HTR-8/SVneo (cell line): ENCODE data around the gene ALDH1A3.
A peak's percentile ranks its signal among the peaks of the same experiment; 100 is the strongest.

Experiments used
- DNase-seq: peaks from one replicate; pipeline ENCODE4 v3.0.0; 2011; ENCODE audit warnings: low spot score, mixed read lengths; ENCODE audit not compliant: insufficient read length
- FAIRE-seq: peaks from 2 replicates; lab custom pipeline; 2011; peaks lifted over from hg19 to GRCh38; lab: Jason Lieb, UNC

The ALDH1A3 gene

DNA sequence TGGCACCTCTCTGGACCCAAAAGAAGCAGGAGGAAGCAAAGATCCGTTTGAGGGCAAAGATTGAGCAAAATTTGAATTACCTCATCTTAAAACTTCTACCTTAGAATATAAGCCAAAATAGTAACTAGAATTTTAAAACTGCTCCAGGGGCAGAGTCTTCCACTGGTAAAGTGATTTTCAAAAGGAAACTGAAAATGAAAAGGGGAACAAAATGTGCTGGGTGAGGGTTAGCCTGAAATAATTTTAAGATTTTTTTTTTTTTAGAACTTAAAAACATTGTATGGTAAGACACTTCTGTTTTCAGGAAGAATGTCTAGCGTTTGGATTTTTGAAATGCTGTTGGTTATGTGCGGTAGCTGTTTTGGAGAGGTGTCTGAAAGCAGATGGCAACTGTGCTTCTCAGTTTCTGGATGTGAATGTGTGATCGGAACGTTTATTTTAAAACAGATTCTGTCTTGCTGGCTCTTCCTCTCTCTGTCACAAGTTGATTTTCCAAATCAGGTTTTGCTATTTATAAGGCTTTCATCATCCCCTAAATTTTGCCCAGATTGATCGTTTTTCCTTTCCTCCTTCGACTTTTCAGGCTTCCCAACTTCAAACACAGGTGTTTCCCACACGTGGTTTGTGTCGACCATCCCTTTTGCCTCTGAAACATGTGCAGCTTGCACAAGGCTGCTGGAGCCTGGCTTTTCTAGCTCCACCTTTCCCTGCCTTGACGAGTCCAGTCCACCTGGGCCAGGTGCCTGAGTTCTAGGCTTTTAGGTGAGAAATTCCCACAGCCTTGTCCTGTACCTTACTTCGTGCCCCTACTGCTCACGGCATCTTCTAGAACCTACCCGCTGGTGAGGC, 42.8 kb downstream of the ALDH1A3 start:
- FAIRE-seq (no peak), DNase-seq (no peak)

DNA sequence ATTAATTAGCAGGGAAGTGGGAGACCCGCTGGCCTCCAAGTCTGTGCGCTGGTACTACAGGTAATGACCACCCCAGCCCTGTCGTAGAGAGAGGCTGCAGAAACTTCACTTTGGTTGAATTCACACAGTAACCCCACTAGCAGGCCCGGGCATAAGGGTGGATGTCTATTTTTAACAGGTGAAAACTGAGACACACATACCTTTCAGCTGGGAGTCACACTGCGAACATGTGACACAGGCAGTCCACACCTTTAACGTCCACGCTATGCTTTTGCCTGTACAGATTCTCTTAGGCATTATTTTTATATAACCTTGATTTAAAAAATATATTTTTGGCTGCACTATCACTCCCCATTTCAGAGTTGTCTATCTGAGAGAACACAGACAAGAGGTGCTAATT, 43.4 kb downstream of the ALDH1A3 start:
- FAIRE-seq = no peak
- no peak for DNase-seq

DNA sequence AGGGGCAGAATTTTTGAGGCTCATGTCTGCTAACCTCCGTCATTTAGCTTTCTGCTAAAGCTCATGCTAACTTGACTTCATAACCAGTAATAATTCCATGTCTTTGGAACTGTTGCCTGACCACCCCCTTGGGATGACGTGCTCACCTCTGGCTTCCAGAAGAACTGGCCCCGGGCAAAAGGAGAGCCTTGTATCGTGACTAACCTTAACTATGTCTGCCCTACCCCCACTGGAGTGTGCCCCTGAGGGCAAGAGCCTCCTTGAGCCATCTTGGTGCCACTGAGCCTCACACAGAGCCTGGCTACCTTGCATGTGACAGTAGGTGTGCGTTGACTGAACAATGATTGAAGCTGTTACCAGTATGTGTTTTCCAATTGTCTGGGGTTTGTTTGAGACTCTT, 44.3 kb downstream of the ALDH1A3 start:
- DNase-seq (no peak), FAIRE-seq (no peak)

DNA sequence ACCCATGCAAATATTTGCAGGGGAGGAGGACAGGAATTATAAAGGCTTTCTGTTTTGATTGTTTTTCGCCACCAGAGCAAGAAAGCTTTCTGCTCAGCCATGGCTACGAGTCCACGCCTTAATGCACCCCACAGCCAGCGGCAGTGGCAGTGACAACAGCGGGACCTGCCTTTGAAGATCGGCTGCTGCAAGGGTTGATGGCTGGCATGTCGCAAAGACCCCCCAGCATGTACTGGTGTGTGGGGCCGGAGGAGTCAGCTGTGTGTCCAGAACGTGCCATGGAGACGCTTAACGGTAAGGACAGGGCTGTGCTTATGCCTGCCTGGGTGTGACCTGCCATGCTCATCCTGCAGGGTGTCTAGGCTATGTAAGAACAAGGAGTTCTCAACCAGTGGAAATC, 44.8 kb downstream of the ALDH1A3 start:
- FAIRE-seq (no peak), DNase-seq (no peak)

DNA sequence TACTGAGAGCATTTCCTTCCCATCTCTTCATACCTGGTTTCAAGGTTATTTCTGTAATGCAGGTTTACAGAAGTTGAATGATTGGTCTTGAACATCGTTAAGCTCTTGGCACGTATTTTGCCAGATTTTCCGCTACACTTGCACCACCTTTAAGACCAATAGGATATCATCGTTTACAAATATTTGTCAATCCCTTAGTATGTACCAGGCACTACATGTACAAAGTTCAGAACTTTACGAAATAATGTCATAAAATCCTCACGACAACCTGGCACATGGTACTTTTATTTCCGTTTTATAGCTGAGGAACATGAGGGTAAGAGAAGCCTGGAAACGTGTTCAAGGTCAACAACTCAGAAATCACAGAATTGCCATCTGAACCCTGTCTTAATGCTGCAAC, 45.8 kb downstream of the ALDH1A3 start:
- FAIRE-seq (no peak), DNase-seq (no peak)

DNA sequence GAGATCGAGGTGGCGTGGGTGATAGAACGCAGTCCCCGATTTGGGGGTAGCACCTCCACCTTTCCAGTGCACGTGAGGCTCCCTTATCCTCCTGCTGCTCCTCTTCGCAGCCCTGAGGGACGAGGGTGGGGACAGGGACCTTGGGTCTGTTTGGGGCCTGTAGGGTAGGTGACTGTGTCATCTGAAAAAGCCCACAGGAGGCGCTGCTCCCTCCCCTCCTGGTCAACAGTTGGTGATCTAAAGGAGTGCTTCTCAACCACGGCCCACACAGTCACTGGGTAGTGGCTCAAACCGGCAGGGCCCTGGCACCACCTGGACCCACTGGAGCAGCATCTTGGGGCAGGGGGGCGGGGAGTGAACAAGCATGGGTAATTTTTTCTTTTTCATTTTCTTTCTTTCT, 46.6 kb downstream of the ALDH1A3 start:
- DNase-seq = no peak
- no peak for FAIRE-seq

DNA sequence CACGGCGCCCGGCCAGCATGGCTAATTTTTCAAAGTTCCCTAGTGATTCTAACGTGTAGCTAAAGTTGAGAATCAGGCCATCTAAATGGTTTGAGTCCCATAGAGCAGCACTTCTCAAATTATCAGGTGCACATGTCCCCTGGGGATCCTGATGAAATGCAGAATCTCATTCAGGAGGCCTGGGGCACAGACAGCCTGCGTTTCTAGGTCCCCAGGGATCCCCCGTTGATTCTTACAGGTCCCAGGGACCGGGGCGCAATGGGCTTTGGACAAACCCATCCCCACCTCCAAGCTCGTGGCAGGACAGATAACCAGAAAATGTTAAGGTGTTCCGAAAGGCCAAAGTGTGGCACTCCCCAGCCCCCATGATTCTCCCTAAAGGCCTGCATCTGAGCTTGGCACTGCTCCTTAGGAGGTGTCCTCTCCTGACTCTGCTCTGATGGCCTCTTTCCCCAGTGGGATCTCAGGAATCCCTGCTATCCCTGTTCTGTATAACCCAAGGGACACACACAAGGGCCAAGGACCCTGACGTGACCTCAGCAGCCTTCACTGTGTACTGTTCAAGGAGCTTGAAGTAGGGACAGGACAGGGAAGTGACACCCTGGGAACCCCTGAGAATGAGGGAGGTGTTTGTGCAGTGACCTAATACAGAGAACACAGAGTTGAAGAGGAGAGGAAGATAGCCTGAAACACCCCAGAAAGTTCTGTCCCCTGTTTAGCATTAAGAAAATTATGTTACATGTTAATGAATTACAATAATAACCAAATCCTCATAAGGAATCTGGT, 47.5 kb downstream of the ALDH1A3 start:
- FAIRE-seq (no peak), DNase-seq (no peak)

DNA sequence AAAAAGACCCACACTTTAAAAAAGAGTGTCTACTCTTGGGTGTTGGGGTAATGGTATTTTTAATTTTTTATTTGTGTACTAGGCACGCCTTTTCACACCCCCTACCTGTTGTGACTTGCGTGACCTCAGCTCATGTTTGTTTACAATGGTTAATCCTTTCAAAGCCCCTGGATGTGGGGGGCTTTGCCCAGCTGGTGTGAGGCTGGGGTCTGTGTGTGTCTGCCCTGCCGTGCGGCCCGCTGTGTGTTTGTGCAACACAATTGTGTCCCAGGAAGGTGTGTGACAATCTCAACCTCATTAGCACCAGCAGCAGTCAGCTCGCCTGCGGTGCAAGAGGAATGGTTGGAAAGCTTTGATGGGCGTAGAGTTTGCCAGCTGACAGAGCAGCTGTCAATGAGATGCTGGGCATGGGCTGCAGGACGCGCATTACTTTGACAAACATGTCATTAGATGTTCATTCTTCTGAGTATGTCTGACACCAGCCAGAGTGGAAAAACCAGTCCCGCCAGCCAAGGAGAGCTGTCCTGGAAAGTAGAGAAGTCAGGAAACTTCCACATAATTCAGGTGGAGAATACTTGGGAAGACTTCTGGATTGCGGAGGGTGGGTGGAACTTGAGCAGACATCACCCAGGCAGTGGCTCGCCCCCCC, 49.1 kb downstream of the ALDH1A3 start:
- DNase-seq = no peak
- FAIRE-seq = no peak

DNA sequence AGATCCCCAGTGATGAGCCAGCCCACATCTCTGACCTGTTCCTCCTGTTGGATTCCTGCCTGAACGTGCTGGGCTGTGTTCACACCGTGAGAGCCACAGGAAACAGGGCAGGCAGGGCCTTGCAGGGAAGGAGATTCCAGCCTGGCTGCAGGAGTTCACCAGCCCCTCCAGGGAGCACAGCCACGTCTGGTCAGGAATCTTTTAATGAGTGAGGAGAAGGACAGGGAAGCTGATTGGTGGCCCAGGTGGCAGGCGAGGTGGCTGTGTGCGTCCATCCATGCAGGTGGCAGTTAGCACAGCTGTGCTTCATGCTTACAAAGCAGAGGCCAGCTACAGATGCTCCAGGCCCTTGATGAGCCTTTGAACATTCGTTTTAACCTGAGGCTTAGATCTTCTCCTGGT, 50.0 kb downstream of the ALDH1A3 start:
- DNase-seq (no peak), FAIRE-seq (no peak)

DNA sequence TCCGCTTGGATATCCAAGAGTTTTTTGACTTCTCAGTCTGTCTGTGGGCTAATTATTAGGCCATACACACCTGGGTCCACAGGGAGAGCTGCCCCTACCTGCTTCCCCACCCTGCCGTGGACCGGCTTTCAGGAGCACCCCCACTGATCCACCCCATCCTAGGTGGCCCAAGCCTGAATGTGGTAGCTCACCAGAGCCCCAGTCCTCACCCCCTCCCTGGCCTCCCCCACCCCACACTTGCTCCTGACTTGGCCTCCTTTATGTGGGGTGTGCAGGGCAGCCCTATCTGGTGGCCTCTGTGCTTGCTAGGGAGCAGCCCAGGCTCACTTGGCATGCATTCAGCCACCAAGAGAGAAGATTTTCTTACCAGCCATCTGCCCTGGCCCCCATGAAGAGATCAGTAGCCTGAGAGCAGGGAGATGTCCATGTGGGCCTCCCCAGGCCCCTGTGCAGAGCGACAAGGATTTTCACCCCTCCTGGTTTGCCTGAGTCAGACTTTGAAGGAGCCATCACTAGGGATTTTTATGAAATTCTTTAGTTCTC, 50.7 kb downstream of the ALDH1A3 start:
- DNase-seq = no peak
- FAIRE-seq = no peak

DNA sequence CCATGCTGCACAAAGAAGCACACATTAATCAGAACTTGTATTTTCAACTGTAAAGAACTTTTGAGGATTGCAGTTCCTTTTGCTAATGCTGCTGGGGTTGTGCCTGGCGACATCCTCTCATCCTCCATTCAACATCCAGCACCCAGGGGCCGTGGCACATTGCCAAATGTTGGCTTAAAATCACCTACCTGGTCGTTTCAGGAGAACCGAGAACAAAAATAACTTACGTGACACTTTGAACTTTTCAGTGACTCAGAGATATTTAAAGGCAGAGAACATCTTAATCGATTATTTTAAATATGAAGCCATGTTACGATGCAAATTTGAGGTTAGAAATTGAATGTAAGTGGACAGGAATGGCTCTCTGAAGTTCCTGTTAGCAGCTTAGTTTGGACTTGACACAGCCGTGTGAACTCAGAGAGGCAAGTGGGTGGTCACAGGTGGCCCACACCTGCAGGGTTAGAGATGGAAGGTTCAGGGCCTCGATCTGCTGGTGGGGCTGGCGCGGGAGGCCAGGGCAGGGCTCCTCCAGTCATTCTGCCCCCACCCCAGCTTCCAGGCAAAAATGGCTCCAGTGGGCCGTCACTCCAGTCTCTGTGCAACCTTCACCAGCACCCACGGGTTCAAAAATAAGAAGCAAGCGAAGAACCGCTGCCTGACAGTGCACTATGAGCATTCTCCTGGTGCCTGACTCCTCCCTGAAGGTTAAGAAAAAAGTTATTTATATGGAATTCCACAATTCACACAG, 51.7 kb downstream of the ALDH1A3 start:
- FAIRE-seq (no peak), DNase-seq (no peak)

DNA sequence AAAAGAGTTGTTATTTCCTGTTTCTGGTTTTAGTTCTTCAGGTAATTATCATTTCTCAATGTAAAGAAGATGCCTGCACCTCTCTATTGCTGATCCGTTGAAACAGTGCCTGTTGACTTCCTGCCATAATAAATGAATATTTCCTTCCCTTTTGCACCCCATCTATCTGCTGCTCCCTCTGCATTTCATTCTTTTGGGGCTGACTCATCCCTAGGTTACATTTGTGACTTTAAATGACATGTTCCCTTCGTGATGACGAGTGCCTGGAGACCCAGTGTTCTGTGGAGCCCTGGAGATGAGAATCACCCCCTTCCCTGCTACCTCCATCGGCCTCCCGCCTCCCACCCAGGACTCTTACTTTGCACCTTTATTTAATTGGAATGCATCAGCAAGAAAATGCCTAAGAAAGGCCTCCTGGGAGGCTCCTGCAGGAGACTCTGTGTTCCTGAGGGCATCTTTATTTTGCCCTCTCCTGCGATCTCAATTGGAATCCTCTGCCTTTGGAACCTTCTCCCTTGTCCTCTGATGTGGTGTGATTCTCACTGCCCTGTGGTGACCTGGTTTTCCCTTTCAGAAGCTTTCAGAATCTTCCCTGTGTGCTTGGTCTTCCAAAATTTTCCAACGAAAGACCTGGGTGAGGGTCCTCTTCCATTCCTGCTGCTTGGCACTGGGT, 53.2 kb downstream of the ALDH1A3 start:
- DNase-seq = peak; percentile 36
- FAIRE-seq = no peak

DNA sequence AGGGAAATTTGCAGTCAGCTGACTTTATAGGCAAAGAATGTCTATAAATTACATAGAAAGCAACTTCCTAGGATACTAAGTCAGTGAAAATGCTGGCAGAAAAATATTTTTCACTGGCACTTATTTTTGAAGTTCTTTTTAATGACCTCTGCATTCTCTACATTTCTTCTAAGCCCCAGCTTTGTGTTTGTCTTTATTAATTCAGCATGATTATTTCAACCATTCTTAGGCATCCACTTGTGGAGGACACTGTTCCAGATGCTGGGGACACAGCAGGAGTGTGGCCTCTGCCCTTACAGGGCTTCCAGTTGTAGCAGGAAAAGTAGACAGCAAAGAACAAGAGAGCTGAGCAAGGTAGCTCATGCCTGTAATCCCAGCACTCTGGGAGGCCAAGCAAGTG, 54.5 kb downstream of the ALDH1A3 start:
- no peak for FAIRE-seq
- no peak for DNase-seq

DNA sequence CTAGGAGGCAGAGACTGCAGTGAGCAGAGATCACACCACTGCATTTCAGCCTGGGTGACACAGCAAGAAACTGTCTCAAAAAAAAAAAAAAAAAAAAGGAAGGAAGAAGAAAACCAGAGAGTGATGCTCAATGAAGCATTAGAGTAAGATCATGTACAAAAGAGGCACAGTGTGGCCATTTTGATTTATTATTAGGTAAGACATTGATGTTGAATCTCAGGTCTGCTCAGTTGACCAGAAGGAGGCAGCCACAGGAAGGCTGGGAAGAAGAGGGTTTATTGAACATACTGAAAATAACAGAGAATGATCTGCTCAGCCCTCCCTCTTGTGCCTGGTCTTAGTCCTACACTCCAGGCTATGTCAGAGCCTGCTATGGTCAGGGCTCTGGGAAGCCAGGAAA, 55.1 kb downstream of the ALDH1A3 start:
- DNase-seq (no peak), FAIRE-seq (no peak)

DNA sequence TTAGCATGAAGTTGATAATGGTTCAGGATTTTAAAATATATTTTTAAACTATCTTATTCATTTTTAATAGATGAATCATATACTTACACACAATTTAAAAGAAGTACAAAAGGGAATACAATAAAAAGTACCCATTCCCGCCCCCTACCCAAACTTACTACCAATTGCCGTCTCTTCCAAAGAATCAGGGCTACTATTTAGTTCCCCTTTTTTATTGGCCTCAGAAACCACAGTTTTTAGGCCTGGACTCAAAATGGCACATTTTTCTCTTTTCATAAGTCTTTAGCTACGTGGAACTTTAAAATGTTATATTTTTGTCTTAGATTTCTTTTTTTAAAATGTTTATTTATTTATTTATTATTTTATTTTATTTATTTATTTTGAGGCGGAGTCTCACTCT, 57.5 kb downstream of the ALDH1A3 start:
- no peak for DNase-seq
- no peak for FAIRE-seq

DNA sequence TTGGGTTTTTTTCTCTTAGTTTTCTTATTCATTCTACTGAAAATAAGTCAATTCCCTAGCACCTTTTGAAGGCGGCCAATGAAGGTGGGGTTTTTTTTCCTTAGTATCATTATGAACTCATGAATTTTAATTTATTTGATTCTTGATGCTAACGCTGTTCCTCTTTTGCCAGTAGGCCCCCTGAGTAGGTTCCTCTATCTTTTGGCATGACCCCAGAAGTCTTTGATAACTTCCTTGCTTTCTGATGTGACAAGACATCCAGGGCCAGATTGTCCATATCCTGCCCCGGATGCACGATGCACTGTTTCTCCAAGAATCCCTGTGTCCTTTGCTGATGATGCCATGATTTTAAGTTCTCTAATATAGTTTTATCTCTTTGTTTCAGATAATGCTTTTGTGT, 60.2 kb downstream of the ALDH1A3 start:
- FAIRE-seq (no peak), DNase-seq (no peak)

DNA sequence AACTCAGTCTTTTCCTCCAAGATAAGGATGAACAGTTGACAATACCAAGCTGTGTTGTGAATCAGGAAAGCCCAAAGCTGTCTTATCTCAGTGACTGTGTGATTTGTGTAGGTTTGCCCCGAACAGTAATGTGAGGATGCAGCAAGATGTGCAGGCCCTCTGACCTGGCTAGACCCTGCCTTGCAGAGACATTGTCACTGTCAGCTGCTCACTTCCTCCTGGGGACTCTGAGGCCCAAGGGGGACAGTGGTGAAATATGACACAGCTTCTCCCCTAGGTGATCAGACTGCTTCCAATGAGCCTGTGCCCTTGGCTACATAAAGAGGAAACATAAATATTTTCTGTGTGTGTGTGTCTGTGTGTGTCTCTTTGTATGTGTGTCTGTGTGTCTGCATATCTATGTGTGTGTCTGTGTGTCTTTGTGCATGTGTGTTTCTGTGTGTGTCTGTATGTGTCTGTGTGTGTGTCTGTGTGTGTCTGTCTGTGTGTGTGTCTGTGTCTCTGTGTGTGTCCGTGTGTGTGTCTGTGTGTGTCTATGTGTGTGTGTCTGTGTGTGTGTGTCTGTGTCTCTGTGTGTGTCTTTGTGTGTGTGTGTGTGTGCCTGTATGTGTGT, 61.2 kb downstream of the ALDH1A3 start:
- peak; percentile 97 for FAIRE-seq

DNA sequence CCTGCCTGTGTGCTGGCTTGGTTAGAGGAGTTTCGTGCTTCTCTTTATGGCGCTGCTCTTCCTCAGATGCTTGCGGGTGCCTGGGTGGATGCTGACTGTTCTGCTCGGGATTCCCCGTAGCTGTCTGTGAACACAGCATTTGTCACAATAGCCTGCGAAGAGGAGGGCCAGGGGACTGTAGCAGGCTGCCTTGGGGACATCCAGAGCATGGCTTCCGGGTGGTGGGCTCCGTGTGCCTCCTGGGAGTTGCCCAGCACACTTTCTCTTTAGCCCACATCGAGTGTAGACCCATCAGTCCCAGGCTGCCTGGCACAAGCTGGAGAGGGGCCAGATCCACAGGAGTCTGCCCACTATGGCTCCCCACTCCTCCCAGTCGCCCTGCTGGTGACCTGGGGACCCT, 61.9 kb downstream of the ALDH1A3 start:
- no peak for FAIRE-seq

More for the DNA sequence above, 61.2 kb downstream of the ALDH1A3 start:
- no peak for DNase-seq

More for the DNA sequence above, 61.9 kb downstream of the ALDH1A3 start:
- no peak for DNase-seq
